DND-41 (cell line): Measurements from ENCODE around the gene SREK1IP1.

Experiments
- ATAC-seq: fragments of 200-7000 bp; cut with Tn5 transposase; 3 replicates; pipeline ENCODE4 v1.9.1; 2021; ENCODE audit warnings: low read depth; ENCODE audit not compliant: insufficient read depth
- DNase-seq: peaks from one replicate; pipeline ENCODE4 v3.0.0-alpha.2; 2020
- H2AFZ ChIP-seq: 2 replicates; pipeline ENCODE4 v1.6.0; 2012; ENCODE audit warnings: low read depth, low read length
- H3K27ac ChIP-seq: 2 replicates; pipeline ENCODE4 v1.5.1; 2012; ENCODE audit warnings: low read length, inconsistent platforms
- H3K27me3 ChIP-seq: fragments of 200-600 bp; sonication (generic); 2 replicates; pipeline ENCODE4 v1.6.0; 2012; ENCODE audit warnings: low read length, mild to moderate bottlenecking, inconsistent platforms; ENCODE audit not compliant: insufficient read depth, poor library complexity
- H3K36me3 ChIP-seq: 2 replicates; pipeline ENCODE4 v1.5.1; 2012; ENCODE audit warnings: low read length, inconsistent platforms; ENCODE audit not compliant: insufficient read depth
- H3K4me1 ChIP-seq: 2 replicates; pipeline ENCODE4 v1.5.1; 2012; ENCODE audit warnings: mild to moderate bottlenecking, low read length; ENCODE audit not compliant: insufficient read depth
- H3K4me2 ChIP-seq: 2 replicates; pipeline ENCODE4 v1.6.0; 2012; ENCODE audit warnings: mild to moderate bottlenecking, moderate library complexity, low read length, inconsistent platforms; ENCODE audit not compliant: insufficient read depth
- H3K4me3 ChIP-seq, 2 experiments: fragments of 200-600 bp in 1 of 2; shearing (Covaris generic) in 1 of 2; 2 replicates each; pipeline ENCODE4 v1.5.1; 2012 to 2016; ENCODE audit warnings: inconsistent platforms in 2 of 2, low read length in 2 of 2, mild to moderate bottlenecking in 2 of 2, low read depth in 1 of 2, moderate library complexity in 1 of 2
- H3K79me2 ChIP-seq: 2 replicates; pipeline ENCODE4 v1.6.0; 2012; ENCODE audit warnings: low read length, inconsistent platforms; ENCODE audit not compliant: insufficient read depth
- H3K9ac ChIP-seq: 2 replicates; pipeline ENCODE4 v1.6.0; 2012; ENCODE audit warnings: low read depth, mild to moderate bottlenecking, inconsistent platforms, low read length, moderate library complexity
- H3K9me3 ChIP-seq: 2 replicates; pipeline ENCODE4 v1.5.1; 2012; ENCODE audit warnings: low read length, moderate library complexity, mild to moderate bottlenecking, inconsistent platforms; ENCODE audit not compliant: insufficient read depth, severe bottlenecking
- H4K20me1 ChIP-seq: 2 replicates; pipeline ENCODE4 v1.6.0; 2012; ENCODE audit warnings: low read length; ENCODE audit not compliant: insufficient read depth
- CTCF ChIP-seq: IDR thresholded peaks from 2 replicates; pipeline ENCODE4 v1.5.1; 2012; ENCODE audit warnings: borderline replicate concordance, low read length, moderate library complexity, mild to moderate bottlenecking; ENCODE audit not compliant: poor library complexity, severe bottlenecking; ENCODE audit errors: extremely low read depth
- EZH2 ChIP-seq: IDR thresholded peaks from 3 replicates; pipeline ENCODE4 v1.6.1; 2012; ENCODE audit warnings: borderline replicate concordance, low read depth, mild to moderate bottlenecking, moderate library complexity, low read length, inconsistent platforms; ENCODE audit not compliant: severe bottlenecking

The SREK1IP1 gene

GRCh38 chr5:64765804-64766504, 2.5 kb downstream of the SREK1IP1 start:
- H3K4me3 ChIP-seq: no peak overlapping the region
- H3K36me3 ChIP-seq: peaks cover 30% of the 10 kb centered on the region
- peaks cover 43% of the 10 kb centered on the region for H3K4me1 ChIP-seq
- H3K79me2 ChIP-seq: peaks cover 95% of the 10 kb centered on the region
- TF ChIP-seq EZH2 (no peak), CTCF (no peak)
- H3K27me3 ChIP-seq: no peaks in the 10 kb centered on the region
- H3K9me3 ChIP-seq: no peaks in the 10 kb centered on the region
- peaks cover 12% of the 10 kb centered on the region; the same call in 1 of the 2 replicates for H4K20me1 ChIP-seq
- no peak overlapping the region for H2AFZ ChIP-seq
- H3K27ac ChIP-seq: no peak overlapping the region
- DNase-seq (no peak), ATAC-seq (no peak)
- H3K4me2 ChIP-seq: peak overlapping the region; percentile 87; the same call in 1 of the 2 replicates
- H3K9ac ChIP-seq: no peak overlapping the region

GRCh38 chr5:64763948-64764503, 4.5 kb downstream of the SREK1IP1 start:
- no peak overlapping the region for H3K9ac ChIP-seq
- no peak overlapping the region for H3K4me2 ChIP-seq
- peaks cover 95% of the 10 kb centered on the region for H3K79me2 ChIP-seq

GRCh38 chr5:64759960-64760660, 8.4 kb downstream of the SREK1IP1 start:
- Histone ChIP-seq H3K9me3 (no peaks in the 10 kb centered on the region), H2AFZ (no peak overlapping the region), H3K4me1 (0 out of 2 replicates have a peak, but pooled peaks cover under 1% of the 10 kb centered on the region), H3K79me2 (peaks cover 85% of the 10 kb centered on the region), H3K4me3 (no peak overlapping the region), H3K9ac (no peak overlapping the region), H3K27ac (no peak overlapping the region), H3K36me3 (peaks cover 20% of the 10 kb centered on the region; the same call in 1 of the 2 replicates), H3K4me2 (no peak overlapping the region), H3K27me3 (no peaks in the 10 kb centered on the region), H4K20me1 (peaks cover 14% of the 10 kb centered on the region; the same call in 1 of the 2 replicates)
- no peak for ATAC-seq
- no peak for TF ChIP-seq CTCF
- no peak for TF ChIP-seq EZH2
- DNase-seq: no peak

More at GRCh38 chr5:64763948-64764503, 4.5 kb downstream of the SREK1IP1 start:
- peaks cover 33% of the 10 kb centered on the region for H3K36me3 ChIP-seq
- ATAC-seq (no peak), DNase-seq (no peak)
- TF ChIP-seq CTCF (no peak), EZH2 (no peak)
- H3K9me3 ChIP-seq: no peaks in the 10 kb centered on the region
- no peak overlapping the region for H3K27ac ChIP-seq
- peaks cover 12% of the 10 kb centered on the region; the same call in 1 of the 2 replicates for H4K20me1 ChIP-seq
- H2AFZ ChIP-seq: no peak overlapping the region
- H3K27me3 ChIP-seq: no peaks in the 10 kb centered on the region
- H3K4me1 ChIP-seq: peaks cover 26% of the 10 kb centered on the region
- H3K4me3 ChIP-seq: no peak overlapping the region
